SJSA1 (cell line): ENCODE measurements around the gene GNPDA1. TPM values are rescaled to one million over a fixed set of nuclear protein-coding genes. Genes with fewer than 3 reads are reported as not detected.

Source experiments
- DNase-seq, 2 experiments: peaks; one replicate each; pipeline ENCODE4 v3.0.0-alpha.2; 2015 to 2020; ENCODE audit warnings: low spot score in 2 of 2, low read depth in 1 of 2
- H3K27ac ChIP-seq: fragments of 250-450 bp; sonication (Bioruptor Pico); 2 replicates; pipeline ENCODE4 v1.5.1; 2020; ENCODE audit warnings: mild to moderate bottlenecking, moderate library complexity
- H3K27me3 ChIP-seq: fragments of 250-450 bp; sonication (Bioruptor Pico); replicated peaks from 2 replicates; pipeline ENCODE4 v1.5.1; 2020; ENCODE audit warnings: mild to moderate bottlenecking, moderate library complexity
- H3K36me3 ChIP-seq: fragments of 250-450 bp; sonication (Bioruptor Pico); 2 replicates; pipeline ENCODE4 v1.5.1; 2020; ENCODE audit warnings: mild to moderate bottlenecking
- H3K4me1 ChIP-seq: fragments of 250-450 bp; sonication (Bioruptor Pico); replicated peaks from 2 replicates; pipeline ENCODE4 v1.6.1; 2021; ENCODE audit warnings: mild to moderate bottlenecking
- H3K4me3 ChIP-seq: fragments of 250-450 bp; sonication (Bioruptor Pico); 2 replicates; pipeline ENCODE4 v1.5.1; 2020; ENCODE audit warnings: mild to moderate bottlenecking
- H3K9me3 ChIP-seq: fragments of 250-450 bp; sonication (Bioruptor Pico); replicated peaks from 2 replicates; pipeline ENCODE4 v1.5.1; 2020; ENCODE audit warnings: mild to moderate bottlenecking
- total RNA-seq: library from RNA; depleted of rRNA; stranded (reverse); fragments of >200 nt; shearing (Covaris generic); gene quantifications from 2 replicates; pipeline ENCODE4 v1.2.3, GENCODE V29; 2014

Gene GNPDA1
- total RNA-seq, 1 experiment from 2014 or later: 55.7 TPM

GRCh38 chr5:141995656-141996055 lies 17.2 kb downstream of the GNPDA1 start:
- Histone ChIP-seq H3K36me3 (peaks cover 46% of the 10 kb centered on the region), H3K27ac (no peak overlapping the region), H3K4me3 (no peak overlapping the region), H3K4me1 (no peaks in the 10 kb centered on the region), H3K9me3 (no peaks in the 10 kb centered on the region), H3K27me3 (no peaks in the 10 kb centered on the region)
- DNase-seq: no peak

DNA sequence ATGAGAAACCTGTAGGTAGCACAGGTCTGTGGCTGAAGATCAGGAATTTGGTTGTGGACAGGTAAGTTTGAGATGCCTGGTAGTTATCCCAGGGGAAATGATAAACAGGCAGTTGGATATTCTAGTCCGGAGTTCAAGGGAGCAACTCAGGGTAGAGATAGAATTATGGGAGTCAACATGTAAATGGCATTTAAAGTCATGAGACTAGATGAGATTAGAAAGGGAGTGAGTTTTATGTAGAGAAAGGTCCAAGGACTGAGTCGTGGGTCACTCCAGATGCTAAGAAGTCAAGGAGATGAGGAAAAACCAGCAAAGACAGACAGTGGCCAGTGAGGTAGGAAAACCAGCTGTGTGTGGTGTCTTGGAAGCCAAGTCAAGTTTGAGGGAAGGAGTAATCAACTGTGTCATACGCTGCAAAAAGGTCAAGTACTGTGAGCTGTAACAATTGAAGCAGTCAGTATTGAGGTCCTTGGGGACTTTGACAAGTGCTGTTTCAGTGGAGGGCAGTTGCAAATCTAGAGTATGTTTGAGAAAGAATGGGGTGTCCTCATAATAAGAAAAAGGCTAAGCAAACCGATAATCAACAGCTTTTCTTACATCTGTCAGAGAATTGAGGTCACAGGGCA lies 18.2 kb downstream of the GNPDA1 start:
- Histone ChIP-seq H3K9me3 (no peaks in the 10 kb centered on the region), H3K4me3 (no peak overlapping the region), H3K27ac (no peak overlapping the region), H3K36me3 (peaks cover 41% of the 10 kb centered on the region), H3K4me1 (no peaks in the 10 kb centered on the region), H3K27me3 (no peaks in the 10 kb centered on the region)
- DNase-seq: no peak

DNA sequence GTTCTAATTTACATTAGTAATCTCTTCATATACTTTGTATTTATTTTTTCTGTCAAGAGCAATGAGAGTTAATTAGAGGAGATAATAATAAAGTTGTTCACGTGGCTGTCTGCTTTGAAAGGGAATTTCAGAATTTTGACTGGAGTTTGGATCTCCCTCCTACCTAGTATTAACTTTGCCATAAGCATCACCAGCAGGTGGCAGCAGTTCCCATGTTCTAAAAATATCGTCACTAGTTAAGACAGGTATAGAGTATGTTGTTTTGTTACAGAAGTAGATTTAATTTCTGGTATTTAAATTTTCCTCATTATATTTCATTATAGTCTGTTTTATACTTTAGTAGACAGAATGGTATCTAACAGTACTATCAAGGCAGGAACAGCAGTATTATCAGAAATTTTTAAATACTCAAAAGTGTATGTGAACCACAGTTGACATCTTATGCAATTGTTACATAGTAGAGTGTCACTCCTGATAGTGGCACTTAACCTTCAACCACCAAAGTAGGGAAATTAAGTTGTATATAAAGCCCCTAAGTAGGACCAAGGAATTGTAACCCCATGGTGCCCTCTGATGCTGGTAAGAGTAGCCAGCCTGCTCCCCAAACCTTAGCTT lies 20.4 kb downstream of the GNPDA1 start:
- Histone ChIP-seq H3K36me3 (peaks cover 46% of the 10 kb centered on the region), H3K9me3 (no peaks in the 10 kb centered on the region), H3K27me3 (no peaks in the 10 kb centered on the region), H3K4me3 (no peak overlapping the region), H3K4me1 (no peaks in the 10 kb centered on the region), H3K27ac (no peak overlapping the region)
- peak; percentile 69 to 72 for DNase-seq

- no peak for DNase-seq
- Histone ChIP-seq H3K27me3 (no peaks in the 10 kb centered on the region), H3K27ac (no peak overlapping the region), H3K9me3 (no peaks in the 10 kb centered on the region), H3K4me3 (no peak overlapping the region), H3K4me1 (no peaks in the 10 kb centered on the region), H3K36me3 (peaks cover 66% of the 10 kb centered on the region)
Observed at GRCh38 chr5:141989720-141990119, 23.1 kb downstream of the GNPDA1 start.

DNA sequence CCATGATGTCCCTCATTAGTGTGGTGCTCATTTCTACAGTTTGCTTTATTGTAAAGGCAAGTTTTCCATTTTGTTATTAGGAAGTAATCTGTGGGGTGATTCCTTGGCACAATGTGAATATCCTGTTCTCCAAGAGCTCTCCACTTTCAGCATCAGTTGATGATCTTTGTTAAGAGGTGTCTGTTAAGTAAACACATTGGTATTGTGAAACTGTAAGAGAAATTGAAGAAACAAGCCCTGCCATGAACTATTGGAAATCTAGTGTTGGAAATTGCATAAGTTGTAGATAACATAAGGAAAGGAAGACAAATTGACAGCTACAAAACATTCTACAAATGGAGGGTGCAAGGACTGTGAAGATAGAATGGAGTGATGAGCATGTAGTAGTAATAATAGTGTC lies 26.8 kb downstream of the GNPDA1 start:
- no peaks in the 10 kb centered on the region for H3K27me3 ChIP-seq
- peaks cover 74% of the 10 kb centered on the region for H3K36me3 ChIP-seq
- no peak for DNase-seq

GRCh38 chr5:141982626-141983025 lies 30.2 kb downstream of the GNPDA1 start:
- no peaks in the 10 kb centered on the region for H3K4me1 ChIP-seq
- H3K27me3 ChIP-seq: no peaks in the 10 kb centered on the region
- no peaks in the 10 kb centered on the region for H3K9me3 ChIP-seq
- no peak overlapping the region for H3K27ac ChIP-seq
- H3K36me3 ChIP-seq: peaks cover 99% of the 10 kb centered on the region
- DNase-seq: no peak
- no peak overlapping the region for H3K4me3 ChIP-seq

More for the DNA sequence above, 26.8 kb downstream of the GNPDA1 start:
- no peak overlapping the region for H3K4me3 ChIP-seq
- H3K4me1 ChIP-seq: no peaks in the 10 kb centered on the region
- no peak overlapping the region for H3K27ac ChIP-seq
- no peaks in the 10 kb centered on the region for H3K9me3 ChIP-seq

DNA sequence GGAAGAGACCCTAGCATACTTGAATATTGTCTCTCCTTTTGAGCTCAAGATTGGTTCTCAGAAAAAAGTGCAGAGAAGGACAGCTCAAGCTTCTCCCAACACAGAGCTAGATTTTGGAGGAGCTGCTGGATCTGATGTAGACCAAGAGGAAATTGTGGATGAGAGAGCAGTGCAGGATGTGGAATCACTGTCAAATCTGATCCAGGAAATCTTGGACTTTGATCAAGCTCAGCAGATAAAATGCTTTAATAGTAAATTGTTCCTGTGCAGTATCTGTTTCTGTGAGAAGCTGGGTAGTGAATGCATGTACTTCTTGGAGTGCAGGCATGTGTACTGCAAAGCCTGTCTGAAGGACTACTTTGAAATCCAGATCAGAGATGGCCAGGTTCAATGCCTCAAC lies 34.4 kb downstream of the GNPDA1 start:
- Histone ChIP-seq H3K4me3 (no peak overlapping the region), H3K27me3 (no peaks in the 10 kb centered on the region), H3K36me3 (peaks cover 93% of the 10 kb centered on the region), H3K27ac (no peak overlapping the region), H3K9me3 (no peaks in the 10 kb centered on the region), H3K4me1 (peaks cover 15% of the 10 kb centered on the region)
- DNase-seq: no peak

DNA sequence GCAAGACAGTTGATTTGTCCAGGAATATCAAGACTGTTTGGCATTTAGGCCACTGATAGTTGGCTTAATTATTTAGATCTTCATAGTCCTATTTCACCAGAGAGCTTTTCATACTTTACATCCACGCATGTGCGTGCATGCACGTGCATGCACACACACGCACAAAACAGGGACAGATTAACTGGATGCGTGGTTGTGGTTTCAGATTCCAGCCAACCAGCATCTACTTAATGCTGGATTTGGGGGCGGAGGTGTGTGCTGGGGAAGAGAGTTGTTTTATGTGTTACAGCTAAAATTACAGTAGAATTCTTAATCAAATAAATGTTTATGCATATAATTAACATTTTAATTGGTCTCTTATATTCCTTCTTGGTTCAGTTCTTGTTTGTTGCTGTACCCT lies 36.7 kb downstream of the GNPDA1 start:
- H3K4me1 ChIP-seq: peaks cover 16% of the 10 kb centered on the region
- no peak overlapping the region for H3K4me3 ChIP-seq
- peak in 1 of 2 experiments; percentile 21 for DNase-seq
- no peaks in the 10 kb centered on the region for H3K27me3 ChIP-seq
- peaks cover 81% of the 10 kb centered on the region for H3K36me3 ChIP-seq
- H3K27ac ChIP-seq: no peak overlapping the region
- H3K9me3 ChIP-seq: no peaks in the 10 kb centered on the region

DNA sequence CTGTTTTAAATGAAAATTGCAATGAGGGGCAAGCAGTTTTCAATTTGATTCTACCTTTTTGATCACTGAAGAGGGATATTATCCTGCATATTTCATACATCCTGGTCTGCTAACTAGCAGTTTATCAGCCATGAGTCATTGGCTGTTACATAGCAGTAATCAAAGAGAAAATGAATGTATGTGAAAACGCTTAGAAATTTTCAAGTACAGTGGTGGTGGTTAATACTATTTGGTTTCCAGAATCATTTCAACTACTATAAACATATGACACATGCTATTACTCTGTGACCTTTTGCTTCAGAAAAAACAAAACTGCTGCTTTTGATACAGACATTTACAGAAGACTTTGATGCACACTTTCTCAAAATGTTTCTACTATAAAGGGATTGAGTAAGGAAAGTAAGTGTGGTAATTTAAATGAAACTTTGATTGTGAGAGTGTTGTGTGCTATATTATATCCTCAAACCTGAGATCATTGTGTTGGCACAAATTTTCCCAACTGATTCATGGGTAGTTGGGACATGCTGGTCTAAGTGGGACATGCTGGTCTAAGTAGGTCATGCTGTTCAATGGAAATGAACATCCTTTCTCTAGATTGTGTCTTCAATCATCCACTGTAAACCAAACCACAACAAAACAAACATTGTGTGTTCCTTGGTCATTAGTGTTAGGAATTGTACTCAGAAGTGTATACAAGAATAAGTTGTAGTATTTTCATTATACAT lies 38.8 kb downstream of the GNPDA1 start:
- no peaks in the 10 kb centered on the region for H3K9me3 ChIP-seq
- DNase-seq: peak; percentile 30 to 67
- peaks cover 66% of the 10 kb centered on the region for H3K36me3 ChIP-seq
- no peaks in the 10 kb centered on the region for H3K27me3 ChIP-seq
- peaks cover 26% of the 10 kb centered on the region for H3K4me1 ChIP-seq
- H3K4me3 ChIP-seq: no peak overlapping the region
- peak overlapping the region; percentile 9 for H3K27ac ChIP-seq

DNA sequence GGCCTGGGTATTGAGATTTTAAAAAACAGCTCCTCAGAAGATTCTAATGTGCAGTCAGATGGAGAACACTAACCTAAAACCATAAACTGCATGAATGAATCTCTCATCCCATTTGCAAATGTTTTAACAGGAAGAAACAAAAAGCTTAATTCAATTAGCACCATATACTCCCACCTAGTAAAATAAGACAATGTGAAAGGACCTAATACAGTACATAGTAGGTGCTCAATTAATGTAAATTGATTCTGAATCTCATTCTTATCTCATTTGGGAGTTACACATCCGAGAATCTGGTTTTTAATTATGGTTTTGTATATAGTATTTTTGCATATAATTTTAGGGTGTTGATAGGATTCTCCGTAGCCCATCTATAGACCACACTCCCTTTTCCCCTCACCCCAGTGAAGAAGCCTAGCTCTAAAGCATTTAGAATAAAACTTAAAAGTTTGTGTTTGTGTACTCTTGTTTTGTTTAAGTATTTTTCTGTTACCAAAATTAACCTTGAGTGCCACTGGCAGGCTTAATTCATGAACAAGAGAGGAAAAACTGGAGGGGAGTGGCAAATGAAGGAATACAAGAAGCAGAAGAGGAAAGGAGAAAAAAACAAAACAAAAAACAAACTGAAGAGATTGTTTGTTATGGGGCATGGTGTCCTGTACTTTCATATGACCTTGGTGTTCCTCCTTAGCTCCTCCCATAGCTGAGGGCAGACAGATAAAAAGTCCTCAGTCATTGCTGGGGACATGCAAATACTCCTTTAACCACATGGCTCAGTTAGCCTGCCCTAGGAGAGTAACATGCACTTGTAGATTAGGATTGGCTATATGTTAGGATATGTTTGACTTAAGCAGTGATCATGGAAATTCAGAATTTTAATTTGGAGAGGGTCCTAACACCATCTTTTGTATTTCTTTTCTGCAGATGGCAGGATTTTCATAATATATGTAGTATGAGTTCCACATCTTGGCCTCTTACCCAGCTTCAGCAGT lies 42.8 kb downstream of the GNPDA1 start:
- peak in 1 of 2 experiments; percentile 33 for DNase-seq

DNA sequence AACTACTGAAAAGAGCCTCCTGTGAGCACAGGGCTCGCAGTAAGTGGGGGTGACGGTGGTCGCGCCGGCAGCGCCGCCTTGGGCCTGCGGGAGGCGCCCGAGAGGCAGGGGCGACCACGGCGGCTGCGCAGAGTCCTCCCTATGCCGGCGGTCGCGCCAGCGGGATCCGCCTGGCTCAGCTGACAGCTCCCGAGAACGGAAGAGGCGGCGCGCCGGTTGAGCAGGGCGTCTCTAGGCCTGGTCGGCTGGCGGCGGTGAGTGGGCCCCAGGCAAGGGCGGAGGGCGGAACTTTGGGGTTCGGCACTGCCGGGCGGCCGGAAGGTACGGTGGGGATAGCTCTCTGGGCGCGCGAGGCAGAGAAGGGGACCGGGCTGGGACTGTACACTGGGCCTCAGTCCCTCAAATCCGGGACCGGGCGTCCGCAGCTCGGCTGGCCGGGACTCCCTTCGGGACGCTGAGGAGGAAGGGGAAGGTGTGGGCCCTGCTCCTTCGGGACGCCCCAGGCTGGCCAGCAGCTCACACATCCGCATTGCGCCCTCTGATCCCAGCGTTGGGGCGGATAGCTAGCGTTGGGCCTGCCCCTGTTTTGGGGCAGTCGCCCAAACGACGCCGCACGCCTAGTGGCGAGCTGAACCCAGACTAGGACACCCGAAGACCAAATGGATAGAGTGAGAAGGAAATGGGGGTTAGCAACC lies 43.8 kb downstream of the GNPDA1 start, which contains the start of gene RNF14:
TSS of gene RNF14 (plus strand) at position 192 of the 695 bp plus-strand sequence. CDS start 4,484 bp downstream, outside the sequence.
- Histone ChIP-seq H3K9me3 (no peaks in the 10 kb centered on the region), H3K36me3 (peaks cover 21% of the 10 kb centered on the region), H3K4me1 (peaks cover 22% of the 10 kb centered on the region), H3K27ac (peak within 1 kb of the TSS; percentile 82), H3K27me3 (no peaks in the 10 kb centered on the region), H3K4me3 (peak within 1 kb of the TSS; percentile 75)
- peak; percentile 97 for DNase-seq

More for the DNA sequence above, 42.8 kb downstream of the GNPDA1 start:
- Histone ChIP-seq H3K4me1 (peaks cover 30% of the 10 kb centered on the region), H3K4me3 (peak overlapping the region; percentile 75), H3K36me3 (peaks cover 31% of the 10 kb centered on the region), H3K27me3 (no peaks in the 10 kb centered on the region), H3K9me3 (no peaks in the 10 kb centered on the region), H3K27ac (peak overlapping the region; percentile 82)

- no peak overlapping the region for H3K4me3 ChIP-seq
- peak in 1 of 2 experiments; percentile 2 for DNase-seq
- no peak overlapping the region for H3K27ac ChIP-seq
Observed at GRCh38 chr5:141966963-141967333, 45.9 kb downstream of the GNPDA1 start.

More at GRCh38 chr5:141966963-141967333, 45.9 kb downstream of the GNPDA1 start:
- Histone ChIP-seq H3K27me3 (no peaks in the 10 kb centered on the region), H3K4me1 (peaks cover 14% of the 10 kb centered on the region), H3K36me3 (peaks cover 7% of the 10 kb centered on the region), H3K9me3 (no peaks in the 10 kb centered on the region)
